Regular cardiac myocyte (primary cell): ENCODE results near the gene SIGLEC11. TPM values are rescaled to one million over a fixed set of nuclear protein-coding genes. Genes with fewer than 3 reads are reported as not detected.

Experiments
- total RNA-seq: library from RNA; depleted of rRNA; stranded (reverse); fragments of >200 nt; gene quantifications from 2 replicates; pipeline ENCODE4 v1.2.3, GENCODE V29; 2014

The SIGLEC11 gene, protein sequence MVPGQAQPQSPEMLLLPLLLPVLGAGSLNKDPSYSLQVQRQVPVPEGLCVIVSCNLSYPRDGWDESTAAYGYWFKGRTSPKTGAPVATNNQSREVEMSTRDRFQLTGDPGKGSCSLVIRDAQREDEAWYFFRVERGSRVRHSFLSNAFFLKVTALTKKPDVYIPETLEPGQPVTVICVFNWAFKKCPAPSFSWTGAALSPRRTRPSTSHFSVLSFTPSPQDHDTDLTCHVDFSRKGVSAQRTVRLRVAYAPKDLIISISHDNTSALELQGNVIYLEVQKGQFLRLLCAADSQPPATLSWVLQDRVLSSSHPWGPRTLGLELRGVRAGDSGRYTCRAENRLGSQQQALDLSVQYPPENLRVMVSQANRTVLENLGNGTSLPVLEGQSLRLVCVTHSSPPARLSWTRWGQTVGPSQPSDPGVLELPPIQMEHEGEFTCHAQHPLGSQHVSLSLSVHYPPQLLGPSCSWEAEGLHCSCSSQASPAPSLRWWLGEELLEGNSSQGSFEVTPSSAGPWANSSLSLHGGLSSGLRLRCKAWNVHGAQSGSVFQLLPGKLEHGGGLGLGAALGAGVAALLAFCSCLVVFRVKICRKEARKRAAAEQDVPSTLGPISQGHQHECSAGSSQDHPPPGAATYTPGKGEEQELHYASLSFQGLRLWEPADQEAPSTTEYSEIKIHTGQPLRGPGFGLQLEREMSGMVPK
- not detected in 2 replicates for total RNA-seq

GRCh38 chr19:49960980-49961379 lies at the start of gene SIGLEC11:
Gene SIGLEC11, minus strand, starts transcription at chr19:49961172. Its CDS starts 91 bp downstream, at chr19:49961081.

DNA sequence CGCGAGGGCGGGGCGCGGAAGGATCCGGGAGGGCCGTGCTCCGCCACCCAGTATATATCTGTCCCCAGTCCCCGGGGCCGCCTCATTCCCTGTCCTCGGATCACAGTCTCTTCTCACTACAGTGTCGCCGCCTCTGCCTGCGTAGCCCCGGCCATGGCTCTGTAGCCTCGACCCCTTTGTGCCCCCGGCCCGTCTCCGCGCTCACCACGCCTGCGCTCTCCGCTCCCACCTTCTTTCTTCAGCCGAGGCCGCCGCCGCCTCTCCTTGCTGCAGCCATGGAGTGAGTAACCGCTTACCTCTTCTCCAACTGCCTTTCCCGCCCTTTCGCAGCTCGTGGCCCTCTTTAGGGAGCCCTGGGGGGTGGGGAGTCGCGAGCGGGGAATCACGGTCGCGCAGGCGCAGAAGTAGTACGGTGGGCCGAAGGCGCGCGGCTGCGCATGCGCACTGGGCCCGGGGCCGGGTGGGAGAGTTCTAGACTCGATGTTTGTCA lies 31.8 kb downstream of the SIGLEC11 start, which contains the start of the genes ATF5 and NUP62:
TSS of gene ATF5 (plus strand) at position 85 of the 490 bp plus-strand sequence. CDS start 1,646 bp downstream, outside the sequence.
TSS of gene NUP62 (minus strand) at position 384 of the 490 bp plus-strand sequence. CDS start 19,697 bp downstream, outside the sequence.

Other genes starting within 250 kb of the SIGLEC11 start
- gene TSKS, start 197.9 kb downstream of the SIGLEC11 start, total RNA-seq, result 0.28 and 0.38 TPM in 2 replicates
- gene AP2A1, start 194.2 kb downstream of the SIGLEC11 start, total RNA-seq, result 67.4 and 102 TPM in 2 replicates
- 23.7 and 26.8 TPM in 2 replicates for gene FUZ, start 147.9 kb downstream of the SIGLEC11 start, total RNA-seq
- 14.0 and 14.1 TPM in 2 replicates for gene MED25, start 142.9 kb downstream of the SIGLEC11 start, total RNA-seq
- 35.1 and 42.6 TPM in 2 replicates for gene PTOV1, start 110.0 kb downstream of the SIGLEC11 start, total RNA-seq
- gene PNKP, start 93.6 kb downstream of the SIGLEC11 start, total RNA-seq, result 29.0 and 44.3 TPM in 2 replicates
- gene AKT1S1, start 83.8 kb downstream of the SIGLEC11 start, total RNA-seq, result 7.9 and 14.6 TPM in 2 replicates
- 6.3 and 7.9 TPM in 2 replicates for gene TBC1D17, start 83.5 kb downstream of the SIGLEC11 start, total RNA-seq
- gene IL4I1, start 64.3 kb downstream of the SIGLEC11 start, total RNA-seq, result under 0.01 and 0.38 TPM in 2 replicates
- gene ATF5, start 32.0 kb downstream of the SIGLEC11 start, total RNA-seq, result 3.1 and 3.3 TPM in 2 replicates
- gene NUP62, start 31.7 kb downstream of the SIGLEC11 start, total RNA-seq, result 15.5 and 33.7 TPM in 2 replicates
- gene VRK3, start 64.2 kb upstream of the SIGLEC11 start, total RNA-seq, result 22.6 and 24.9 TPM in 2 replicates
- 6.2 and 7.5 TPM in 2 replicates for gene ZNF473, start 64.8 kb upstream of the SIGLEC11 start, total RNA-seq
- not detected in 2 replicates for gene IZUMO2, start 202.1 kb upstream of the SIGLEC11 start, total RNA-seq
- gene MYH14, start 242.4 kb upstream of the SIGLEC11 start, total RNA-seq, result under 0.01 TPM in 1 of 2 replicates, not detected in the other